SK-MEL-5 (cell line): ENCODE data around the gene HYKK. TPM values are rescaled to one million over a fixed set of nuclear protein-coding genes. Genes with fewer than 3 reads are reported as not detected.

Experiments
- DNase-seq: peaks from one replicate; pipeline ENCODE4 v3.0.0-alpha.2; 2016; ENCODE audit warnings: low read depth, low spot score
- in situ Hi-C: cut with HindIII; loops from 2 replicates; pipeline ENCODE4 v1.10.0; 2016; ENCODE audit warnings: low sequenced_read_pairs, high pct_unique_total_duplicates, low pct_unique_long_range_greater_than_20kb
- total RNA-seq: library from RNA; depleted of rRNA; stranded (reverse); fragments of >200 nt; shearing (Covaris generic); gene quantifications from 2 replicates; pipeline ENCODE4 v1.2.3, GENCODE V29; 2014; rRNA removed

Gene HYKK
- total RNA-seq, 1 experiment from 2014 or later, result 4.8 TPM

DNA sequence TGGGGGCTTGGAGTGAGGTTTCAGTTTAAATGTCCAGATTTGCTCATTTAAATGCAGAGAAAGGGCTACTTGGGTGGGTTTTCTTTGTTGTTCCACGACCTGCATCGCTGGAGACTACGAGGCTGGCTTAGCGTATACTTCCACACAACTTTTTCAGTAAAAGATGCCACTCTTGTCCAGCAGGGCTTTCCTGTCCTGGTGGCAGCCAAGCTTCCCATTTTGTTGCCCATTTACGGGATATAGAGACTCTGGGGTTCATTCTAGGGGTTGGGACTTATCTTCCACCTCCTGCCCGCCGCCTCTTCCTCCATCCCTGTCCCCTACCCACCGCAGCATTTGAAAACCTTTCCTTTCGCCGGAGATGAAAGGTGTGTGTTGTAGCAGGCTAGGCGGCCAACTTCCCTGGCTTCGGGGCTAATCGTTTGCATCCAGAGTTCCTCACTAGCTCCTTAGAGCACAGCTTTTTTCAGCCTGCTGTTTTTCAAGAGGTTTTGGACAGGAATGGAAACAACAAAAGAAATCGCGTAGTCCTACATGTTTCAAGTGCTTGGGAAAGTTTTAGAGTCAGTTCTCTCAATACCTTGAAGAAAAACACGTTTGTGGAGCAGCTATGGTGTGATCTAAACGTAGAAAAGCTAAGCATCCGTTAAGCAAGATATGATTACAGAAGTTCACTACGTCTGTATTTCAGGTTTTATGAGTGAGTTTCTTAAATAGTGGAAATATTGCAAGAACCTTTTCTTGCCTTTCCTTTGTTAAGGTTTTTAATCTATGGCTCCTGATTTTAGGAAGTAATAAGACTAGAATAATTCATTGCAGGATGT lies 58.8 kb downstream of the HYKK start:
- in situ Hi-C loops, result no loop called here

DNA sequence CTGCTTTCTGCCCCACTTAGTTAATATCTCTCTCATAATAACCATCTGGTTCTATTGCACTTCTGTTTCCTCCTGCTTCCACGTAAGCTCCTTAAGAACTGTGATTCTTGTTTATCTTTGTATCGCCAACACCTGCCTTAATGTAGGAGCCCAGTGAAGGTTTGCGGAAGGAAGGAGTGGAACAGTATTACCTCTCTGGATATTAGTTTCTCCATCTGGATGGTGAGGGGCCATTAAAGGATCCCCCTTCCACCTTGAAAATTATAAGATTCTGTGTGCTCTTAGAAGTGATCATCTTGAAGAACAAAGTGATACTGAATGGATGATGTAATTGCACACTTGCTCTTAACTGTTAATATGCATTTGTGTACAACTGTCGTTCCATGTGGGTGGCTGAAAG lies 60.2 kb downstream of the HYKK start:
- no peak for DNase-seq
- in situ Hi-C loops, result no loop called here

More for the DNA sequence above, 58.8 kb downstream of the HYKK start:
- peak; percentile 48 for DNase-seq

DNA sequence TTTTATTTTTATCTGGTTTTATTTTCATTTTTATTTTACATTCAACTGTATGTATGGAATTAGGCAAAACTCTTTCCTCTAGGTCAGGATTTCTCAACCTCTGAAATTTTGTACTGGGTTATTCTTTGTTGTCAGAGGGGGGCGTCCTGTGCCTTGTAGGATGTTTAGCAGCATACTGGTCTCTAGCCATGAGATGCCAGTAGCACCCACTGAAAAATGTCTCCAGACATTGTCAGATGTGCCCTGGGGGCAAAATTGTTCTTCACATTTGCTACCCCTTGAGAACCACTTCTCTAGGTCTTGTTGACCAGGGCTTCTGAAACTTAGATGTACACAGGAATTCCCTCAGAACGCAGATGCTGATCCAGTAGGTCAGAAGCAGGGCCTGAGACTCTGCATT lies 63.3 kb downstream of the HYKK start:
- in situ Hi-C loops, result no loop called here
- peak; percentile 60 for DNase-seq

DNA sequence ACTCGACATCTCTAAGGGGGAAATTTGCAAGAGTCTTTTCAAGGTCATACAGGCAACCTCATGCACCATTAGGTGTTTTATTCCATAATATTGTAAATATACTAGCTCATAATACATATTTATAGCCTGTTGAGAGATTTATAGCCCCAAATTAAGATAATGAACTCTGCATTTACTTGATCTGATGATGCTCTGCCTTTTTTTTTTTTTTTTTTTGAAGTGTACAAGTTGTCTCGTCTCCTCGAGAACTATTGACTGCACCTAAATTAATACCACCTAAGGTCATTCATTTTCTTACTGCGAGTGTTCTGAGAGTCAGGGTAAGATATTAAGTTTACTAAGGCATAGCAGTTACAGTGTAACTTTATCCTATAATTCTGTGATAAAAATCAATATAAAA lies 64.0 kb downstream of the HYKK start:
- in situ Hi-C loops, result no loop called here
- DNase-seq, result no peak

DNA sequence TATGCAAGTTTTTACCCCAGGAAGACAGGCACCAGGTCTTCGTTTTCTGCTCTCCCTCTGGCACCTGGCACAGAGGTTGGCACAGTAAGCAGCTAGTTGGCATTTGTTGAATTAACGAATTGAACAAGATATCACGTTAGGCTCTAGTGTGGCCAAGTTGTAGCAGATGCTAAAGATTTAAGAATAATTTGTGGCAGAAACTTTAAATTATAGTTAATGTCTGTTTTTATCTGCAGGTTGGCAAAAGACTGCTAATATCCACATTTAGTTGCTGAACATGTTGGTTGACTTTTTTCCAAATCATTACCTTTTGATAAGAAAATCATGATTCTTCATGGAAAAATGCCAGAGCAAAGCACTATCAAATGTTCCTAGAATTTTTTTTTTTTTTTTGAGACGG lies 66.0 kb downstream of the HYKK start:
- in situ Hi-C loops, result no loop called here
- DNase-seq, result no peak

DNA sequence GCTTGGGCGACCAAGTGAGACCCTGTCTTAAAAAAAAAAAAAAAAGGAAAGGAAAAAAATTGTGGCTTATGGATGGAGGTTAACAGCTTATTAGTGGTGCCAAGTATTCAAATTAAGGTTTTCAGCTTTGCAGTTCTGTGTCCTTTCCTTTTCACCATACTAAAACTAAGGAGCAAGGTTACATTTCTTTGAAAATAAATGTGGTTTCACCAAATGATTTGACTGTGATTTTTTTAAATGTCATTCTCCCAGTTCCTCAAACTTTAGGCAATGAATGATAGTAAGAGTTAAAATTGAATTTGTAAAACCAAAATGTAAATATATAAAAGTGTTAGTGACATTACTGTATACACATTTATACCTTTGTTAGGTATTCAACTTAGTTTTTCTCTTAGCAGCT lies 67.6 kb downstream of the HYKK start:
- DNase-seq, result no peak
- in situ Hi-C loops, result no loop called here

Other genes with a start within 250 kb of the HYKK start
- 8.5 and 8.7 TPM in 2 replicates for gene DNAJA4, start 243.0 kb upstream of the HYKK start, total RNA-seq
- gene SKIC8, start 208.0 kb upstream of the HYKK start, total RNA-seq, result 327 and 343 TPM in 2 replicates
- 0.51 TPM in 1 of 2 replicates, not detected in the other for gene CRABP1, start 167.2 kb upstream of the HYKK start, total RNA-seq
- 21.8 and 30.4 TPM in 2 replicates for gene IREB2, start 69.4 kb upstream of the HYKK start, total RNA-seq
- 253 and 260 TPM in 2 replicates for gene PSMA4, start 32.9 kb downstream of the HYKK start, total RNA-seq
- 12.6 and 17.5 TPM in 2 replicates for gene CHRNA5, start 57.9 kb downstream of the HYKK start, total RNA-seq
- gene CHRNA3, start 113.4 kb downstream of the HYKK start, total RNA-seq, result 0.74 and 2.1 TPM in 2 replicates
- 0.05 and 0.08 TPM in 2 replicates for gene CHRNB4, start 133.6 kb downstream of the HYKK start, total RNA-seq